ENCODE data around the gene IKZF1. TPM values are rescaled to one million over a fixed set of nuclear protein-coding genes. Genes with fewer than 3 reads are reported as not detected.

IKZF1 gene
- total RNA-seq, 8 experiments from 2014 or later = 0.09 to 1.5 (median 0.43) TPM; not detected in 1

DNA sequence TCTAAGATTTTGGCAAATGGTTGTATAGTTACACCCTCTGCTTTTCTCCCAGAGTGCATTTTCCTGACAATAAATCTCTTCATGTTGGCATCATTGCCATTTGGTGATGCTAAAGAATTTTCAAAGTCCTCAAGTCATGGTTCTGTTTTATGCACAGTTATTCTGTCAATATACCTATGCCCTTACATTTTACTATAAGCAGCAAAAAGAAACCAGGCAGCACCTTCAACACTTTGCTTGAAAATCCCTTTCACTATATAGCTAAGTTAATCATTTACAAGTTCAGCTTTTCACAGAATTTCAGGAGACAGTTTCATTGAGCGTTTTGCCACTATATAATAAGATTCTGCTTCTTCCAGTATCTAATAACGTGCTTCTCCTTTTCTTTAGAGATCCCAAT is 123.0 kb downstream of the IKZF1 start:
- Histone ChIP-seq H3K4me1 (replicated peaks in 1 of 2) (peaks cover 3 to 4% of the 10 kb centered on the region in 2 donors), H3K27ac (no peak overlapping the region), H3K4me3 (no peak overlapping the region)
- in situ Hi-C loops (cut with MboI; ENCODE audit: low pct_unique_long_range_greater_than_20kb in 2 of 9, low sequenced_read_pairs in 9 of 9, unreplicated experiment in 9 of 9) = no loop called here
- 0 to 90% (median 72%) methylated on average over 1 to 2 of the region's 2 CpGs; no CpG with 5 or more reads in 2 of the 10 experiments for WGBS, 10 experiments
- ATAC-seq (replicated peaks in 6 of 8) = no peak

- in situ Hi-C loops (cut with MboI; ENCODE audit: low pct_unique_long_range_greater_than_20kb in 2 of 9, low sequenced_read_pairs in 9 of 9, unreplicated experiment in 9 of 9) = no loop called here
- ATAC-seq (replicated peaks in 6 of 8) = no peak
- Histone ChIP-seq H3K27ac (no peak overlapping the region), H3K4me1 (replicated peaks in 1 of 2) (peaks cover 3 to 4% of the 10 kb centered on the region in 2 donors), H3K4me3 (no peak overlapping the region)
- WGBS, 10 experiments = 48 to 100% (median 92%) methylated on average over 1 to 3 of the region's 3 CpGs
Observed at GRCh38 chr7:50428911-50429310, 124.4 kb downstream of the IKZF1 start.

- peak in 2 of 8 experiments; percentile 29 to 47 for ATAC-seq (replicated peaks in 6 of 8)
- 0 to 88% (median 46%) methylated on average over 1 to 2 of the region's 2 CpGs; no CpG with 5 or more reads in 1 of the 10 experiments for WGBS, 10 experiments
- Histone ChIP-seq H3K27ac (no peak overlapping the region), H3K4me1 (replicated peaks in 1 of 2) (no peaks in the 10 kb centered on the region), H3K4me3 (no peak overlapping the region)
- in situ Hi-C loops (cut with MboI; ENCODE audit: low pct_unique_long_range_greater_than_20kb in 2 of 9, low sequenced_read_pairs in 9 of 9, unreplicated experiment in 9 of 9) = no loop called here
Observed at GRCh38 chr7:50431316-50431715, 126.8 kb downstream of the IKZF1 start.

DNA sequence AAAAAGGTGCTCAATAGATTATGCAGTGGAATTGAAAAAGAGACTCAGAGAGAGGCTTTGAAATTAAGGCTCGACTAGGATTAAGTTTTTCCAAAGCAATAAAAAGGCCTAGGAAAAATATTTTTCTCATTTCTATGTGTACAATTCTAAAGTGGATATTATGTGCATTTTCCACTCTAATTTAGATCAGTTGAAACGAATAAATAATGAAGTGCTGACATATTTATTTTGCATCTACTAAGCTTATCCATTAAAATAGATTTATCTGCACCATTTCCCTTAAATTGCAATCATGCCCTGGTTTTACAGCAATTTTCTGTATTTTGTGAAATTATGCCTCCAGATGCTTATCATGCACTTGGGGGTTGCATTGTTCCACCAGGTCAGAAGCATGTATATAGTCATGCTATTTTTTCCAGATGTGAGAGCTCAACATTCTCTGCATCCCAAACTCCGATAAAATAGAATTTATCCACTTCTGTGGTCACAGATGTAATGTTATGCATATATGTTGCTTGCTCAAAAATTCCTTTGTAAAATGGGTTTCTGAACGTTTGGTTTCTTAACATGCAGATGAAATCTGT is 127.3 kb downstream of the IKZF1 start:
- 0 to 86% (median 60%) methylated on average over 1 to 4 of the region's 4 CpGs for WGBS, 10 experiments
- ATAC-seq (replicated peaks in 6 of 8) = peak in 3 of 8 experiments; percentile 54 to 87 (median 82)
- in situ Hi-C loops (cut with MboI; ENCODE audit: low pct_unique_long_range_greater_than_20kb in 2 of 9, low sequenced_read_pairs in 9 of 9, unreplicated experiment in 9 of 9) = no loop called here
- Histone ChIP-seq H3K4me1 (replicated peaks in 1 of 2) (no peaks in the 10 kb centered on the region), H3K4me3 (no peak overlapping the region), H3K27ac (no peak overlapping the region)

DNA sequence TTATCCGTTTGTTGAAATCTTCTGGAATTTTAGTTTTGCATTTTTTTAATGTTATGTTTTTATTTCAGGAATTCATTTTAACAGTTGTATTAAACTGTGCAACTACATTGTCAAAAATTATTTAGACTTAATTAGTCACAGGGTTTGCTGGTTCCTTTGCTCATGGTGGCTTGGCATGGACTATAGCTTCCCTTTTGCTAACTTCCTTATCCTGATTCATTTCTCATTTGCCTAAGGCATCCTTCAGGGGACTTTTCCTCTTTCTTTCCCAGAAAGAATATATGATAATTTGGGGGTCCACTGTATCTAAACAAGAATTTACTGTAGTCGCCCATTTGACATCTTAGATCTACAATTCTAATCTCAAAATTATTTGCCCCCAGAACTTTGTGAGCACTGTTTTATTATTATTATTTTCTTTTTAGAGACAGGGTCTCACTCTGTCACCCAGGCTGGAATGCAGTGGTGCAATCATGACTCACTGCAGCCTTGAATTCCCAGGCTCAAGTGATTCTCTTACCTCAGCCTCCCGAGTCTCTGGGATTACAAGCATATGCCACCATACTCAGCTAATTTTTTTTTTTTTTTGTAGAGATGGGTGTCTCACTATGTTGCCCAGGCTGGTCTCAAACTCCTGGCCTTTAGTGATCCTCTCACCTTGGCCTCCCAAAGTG is 131.8 kb downstream of the IKZF1 start:
- ATAC-seq (replicated peaks in 6 of 8) = peak in 1 of 8 experiments; percentile 30
- in situ Hi-C loops (cut with MboI; ENCODE audit: low pct_unique_long_range_greater_than_20kb in 2 of 9, low sequenced_read_pairs in 9 of 9, unreplicated experiment in 9 of 9) = no loop called here
- H3K4me3 ChIP-seq = no peak overlapping the region
- no peak overlapping the region for H3K27ac ChIP-seq
- 33 to 100% (median 82%) methylated on average over 1 to 3 of the region's 3 CpGs; no CpG with 5 or more reads in 1 of the 10 experiments for WGBS, 10 experiments
- no peaks in the 10 kb centered on the region for H3K4me1 ChIP-seq (replicated peaks in 1 of 2)

DNA sequence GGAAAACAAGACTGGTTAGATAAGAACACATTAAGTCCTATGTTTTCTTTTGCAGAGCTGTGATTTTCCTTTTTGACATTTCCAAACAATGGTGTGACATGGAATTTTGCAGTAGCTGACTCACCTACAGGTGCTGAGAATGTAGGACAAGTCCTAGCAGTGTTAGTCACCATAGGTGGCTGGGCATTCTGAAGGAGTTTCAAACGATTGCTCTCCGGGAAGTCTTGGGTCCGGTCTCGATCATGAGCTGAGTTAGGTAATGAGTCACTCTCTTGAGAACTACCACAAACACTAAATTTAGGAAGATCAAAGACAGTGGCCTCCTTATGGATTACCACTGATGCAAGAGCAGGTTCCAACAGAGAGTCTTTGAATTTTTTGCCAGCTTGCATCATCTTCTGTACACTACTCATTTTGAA is 142.0 kb downstream of the IKZF1 start:
- ATAC-seq (replicated peaks in 6 of 8) = no peak
- no peak overlapping the region for H3K27ac ChIP-seq
- H3K4me3 ChIP-seq = no peak overlapping the region
- in situ Hi-C loops (cut with MboI; ENCODE audit: low pct_unique_long_range_greater_than_20kb in 2 of 9, low sequenced_read_pairs in 9 of 9, unreplicated experiment in 9 of 9) = no loop called here
- WGBS, 10 experiments = 8 to 91% (median 64%) methylated on average over 1 to 4 of the region's 4 CpGs; no CpG with 5 or more reads in 1 of the 10 experiments
- peaks cover 4 to 13% of the 10 kb centered on the region in 2 donors for H3K4me1 ChIP-seq (replicated peaks in 1 of 2)

DNA sequence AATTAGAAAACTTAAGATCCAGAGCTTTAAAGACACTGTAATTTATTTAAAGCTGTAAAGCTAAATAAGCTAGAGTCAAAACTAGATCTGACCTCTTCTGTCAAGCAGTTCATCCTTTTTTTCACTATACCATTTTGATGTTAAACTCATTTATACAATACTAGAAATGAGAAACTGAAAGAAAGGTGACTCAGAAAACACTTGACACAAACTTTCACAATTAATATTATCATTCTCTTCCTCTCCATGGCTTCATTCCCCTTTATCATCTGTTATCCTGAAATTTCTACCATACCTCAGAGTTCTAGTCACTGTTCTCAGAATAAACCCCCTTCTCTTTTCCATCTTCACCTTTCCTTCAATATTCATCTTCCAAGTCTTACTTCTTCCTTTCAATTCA is 144.3 kb downstream of the IKZF1 start:
- ATAC-seq (replicated peaks in 6 of 8) = no peak
- Histone ChIP-seq H3K4me1 (replicated peaks in 1 of 2) (peaks cover 4 to 13% of the 10 kb centered on the region in 2 donors), H3K27ac (no peak overlapping the region), H3K4me3 (no peak overlapping the region)
- in situ Hi-C loops (cut with MboI; ENCODE audit: low pct_unique_long_range_greater_than_20kb in 2 of 9, low sequenced_read_pairs in 9 of 9, unreplicated experiment in 9 of 9) = no loop called here

DNA sequence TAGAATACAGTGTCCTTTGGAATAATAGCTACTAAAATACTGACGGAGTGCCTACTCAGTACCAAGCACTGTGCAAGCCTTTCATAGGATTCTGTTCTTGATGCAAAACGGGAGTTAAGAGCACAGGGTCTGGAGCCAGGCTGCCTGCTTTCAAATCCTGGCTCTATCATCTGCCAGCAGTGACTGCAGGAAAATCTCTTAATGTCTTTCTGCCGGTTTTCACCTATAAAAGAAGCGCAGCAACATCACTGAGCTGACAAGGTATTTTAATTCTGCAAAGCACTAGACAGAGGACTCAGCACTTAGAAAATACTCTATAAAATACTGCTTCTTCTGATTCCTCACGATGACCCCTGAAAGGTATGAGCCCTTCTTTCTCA is 145.0 kb downstream of the IKZF1 start:
- in situ Hi-C loops (cut with MboI; ENCODE audit: low pct_unique_long_range_greater_than_20kb in 2 of 9, low sequenced_read_pairs in 9 of 9, unreplicated experiment in 9 of 9) = no loop called here

DNA sequence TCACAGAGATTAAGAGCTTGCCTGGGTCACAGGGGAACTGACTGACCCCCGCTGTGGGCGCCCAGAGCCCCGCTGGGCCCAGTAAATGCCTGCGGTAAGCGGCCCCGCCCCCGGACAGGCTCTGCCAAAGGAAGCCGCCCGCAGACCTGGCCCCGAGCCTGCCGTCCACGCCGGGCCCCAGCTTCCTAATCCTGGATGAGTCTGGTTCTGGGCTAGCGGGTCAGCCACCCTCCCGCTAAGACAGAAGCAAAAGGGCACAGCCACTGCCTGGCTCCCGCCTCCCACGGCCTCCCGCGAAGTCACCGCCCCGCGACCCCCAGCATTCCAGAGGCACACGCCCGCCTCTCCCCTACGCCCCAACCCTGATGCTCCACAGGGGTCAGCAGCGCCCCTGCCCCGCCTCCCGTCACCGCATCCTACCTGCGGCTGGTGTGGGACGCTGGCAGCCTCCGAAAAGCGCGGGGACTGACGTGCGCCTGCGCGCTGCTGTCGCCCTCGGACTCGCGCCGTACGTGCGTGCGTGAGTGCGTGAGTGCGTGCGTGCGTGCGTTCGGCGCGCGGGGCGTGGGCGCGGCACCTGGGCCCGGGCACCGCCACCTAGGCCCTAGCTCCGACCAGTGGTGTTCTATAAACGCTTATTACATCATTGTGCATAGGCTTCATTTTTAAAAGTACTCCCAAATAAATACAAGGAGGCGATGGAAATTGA is 145.5 kb downstream of the IKZF1 start, which contains the start of gene FIGNL1:
FIGNL1 (minus strand) TSS at position 470 of the 709 bp plus-strand sequence. CDS start 3,063 bp downstream, outside the sequence.
- in situ Hi-C loops (cut with MboI; ENCODE audit: low pct_unique_long_range_greater_than_20kb in 2 of 9, low sequenced_read_pairs in 9 of 9, unreplicated experiment in 9 of 9) = loop anchor here in 7 of 9 experiments (25.0 kb wide), 5 partner anchors 162 to 912 kb away; no protein-coding TSS in a partner anchor
- H3K4me1 ChIP-seq (replicated peaks in 1 of 2) = peaks cover 4 to 13% of the 10 kb centered on the region in 2 donors
- WGBS, 10 experiments = 0 to 67% (median 1%) methylated on average over 1 to 10 of the region's 63 CpGs; no CpG with 5 or more reads in 6 of the 10 experiments
- H3K4me3 ChIP-seq = peak within 1 kb of the TSS; percentile 48 to 80 (median 60)
- H3K27ac ChIP-seq = peak within 1 kb of the TSS; percentile 9 to 67
- ATAC-seq (replicated peaks in 6 of 8) = peak; percentile 93 to 97 (median 96)

More for the DNA sequence above, 145.0 kb downstream of the IKZF1 start:
- peak overlapping the region; percentile 48 to 80 (median 60) for H3K4me3 ChIP-seq
- peaks cover 4 to 13% of the 10 kb centered on the region in 2 donors for H3K4me1 ChIP-seq (replicated peaks in 1 of 2)
- H3K27ac ChIP-seq = peak overlapping the region in 1 of 2 donors; percentile 3
- 0 to 34% (median 11%) methylated on average over 1 to 5 of the region's 5 CpGs; no CpG with 5 or more reads in 1 of the 10 experiments for WGBS, 10 experiments
- ATAC-seq (replicated peaks in 6 of 8) = peak in 5 of 8 experiments; percentile 1 to 11 (median 10)

DNA sequence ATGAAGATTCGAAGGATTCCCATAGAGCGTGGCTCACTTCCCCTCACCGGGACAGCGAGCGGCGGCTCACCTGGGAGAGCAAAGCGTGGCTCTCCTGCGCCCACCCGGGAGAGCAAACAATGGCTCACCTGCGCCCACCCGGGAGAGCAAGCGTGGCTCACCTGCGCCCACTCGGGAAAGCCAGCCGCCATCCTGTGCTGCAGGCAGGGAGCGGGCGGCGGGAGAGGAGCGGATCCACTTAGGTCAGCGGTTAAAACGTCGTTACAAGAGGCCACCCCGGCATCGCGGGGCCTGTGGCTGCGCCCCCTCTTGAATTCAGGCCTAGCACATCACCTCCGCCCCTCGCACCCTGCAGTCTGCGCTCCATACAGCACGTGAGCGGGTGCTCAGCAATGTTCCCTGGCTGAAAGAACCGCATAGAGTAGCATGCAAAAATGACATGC is 146.1 kb downstream of the IKZF1 start:
- H3K27ac ChIP-seq = peak overlapping the region; percentile 9 to 67

More for the DNA sequence above, 146.1 kb downstream of the IKZF1 start:
- peak in 3 of 8 experiments; percentile 8 to 14 (median 10) for ATAC-seq (replicated peaks in 6 of 8)
- Histone ChIP-seq H3K4me1 (replicated peaks in 1 of 2) (peaks cover 4 to 13% of the 10 kb centered on the region in 2 donors), H3K4me3 (peak overlapping the region; percentile 48 to 80 (median 60))
- in situ Hi-C loops (cut with MboI; ENCODE audit: low pct_unique_long_range_greater_than_20kb in 2 of 9, low sequenced_read_pairs in 9 of 9, unreplicated experiment in 9 of 9) = loop anchor here in 7 of 9 experiments (25.0 kb wide), 5 partner anchors 162 to 912 kb away; no protein-coding TSS in a partner anchor
- WGBS, 10 experiments = 0 to 94% (median 73%) methylated on average over 1 to 7 of the region's 32 CpGs; no CpG with 5 or more reads in 2 of the 10 experiments
